GM20431 (cell line): ENCODE results near the gene GTF2B.
"Not testable (repeated sequence)": the region's sequence is repeated elsewhere in the genome, so short reads cannot be mapped to it uniquely, and the experiment has no call there.

Experiments
- in situ Hi-C: fragments of 300-500 bp; cut with MseI, MboI; formaldehyde crosslinking; loops from one replicate; pipeline ENCODE4 v1.15.0; 2020; ENCODE audit warnings: low sequenced_read_pairs; ENCODE audit not compliant: unreplicated experiment

GTF2B gene, protein sequence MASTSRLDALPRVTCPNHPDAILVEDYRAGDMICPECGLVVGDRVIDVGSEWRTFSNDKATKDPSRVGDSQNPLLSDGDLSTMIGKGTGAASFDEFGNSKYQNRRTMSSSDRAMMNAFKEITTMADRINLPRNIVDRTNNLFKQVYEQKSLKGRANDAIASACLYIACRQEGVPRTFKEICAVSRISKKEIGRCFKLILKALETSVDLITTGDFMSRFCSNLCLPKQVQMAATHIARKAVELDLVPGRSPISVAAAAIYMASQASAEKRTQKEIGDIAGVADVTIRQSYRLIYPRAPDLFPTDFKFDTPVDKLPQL

DNA sequence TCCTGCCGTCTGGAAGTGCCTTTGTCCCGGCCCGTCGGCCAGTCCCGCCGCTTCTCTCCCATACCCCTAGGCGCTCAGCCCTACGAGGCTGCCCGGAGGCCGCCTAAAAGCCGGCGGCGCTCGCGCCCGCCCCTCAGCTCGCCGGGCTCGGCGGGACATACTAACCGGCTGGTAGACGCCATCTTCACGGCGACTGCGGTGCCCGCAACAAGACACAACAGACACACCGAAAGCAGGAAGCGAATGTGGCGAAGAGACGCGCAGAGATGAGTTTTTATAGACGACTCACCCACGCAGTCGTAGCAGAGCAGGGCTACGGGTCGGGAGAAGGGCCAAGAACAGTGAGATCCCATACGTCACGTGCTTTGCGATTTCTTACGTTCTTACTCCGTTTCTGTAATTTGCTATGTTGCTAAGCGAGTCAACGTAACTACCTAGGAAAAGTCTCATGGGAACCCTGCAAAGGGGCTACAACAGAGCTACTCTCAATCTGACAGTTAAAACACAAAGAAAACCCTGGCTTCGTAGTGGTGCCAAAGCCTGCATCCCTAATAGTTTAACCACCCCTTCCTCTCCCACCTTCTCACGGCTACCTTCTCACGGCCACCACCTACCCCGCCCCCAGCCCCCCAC is at the start of gene GTF2B:
Gene GTF2B, minus strand, starts transcription at position 250 of the 633 bp plus-strand sequence. Its CDS starts 68 bp downstream, at position 182.
- in situ Hi-C loops = loop anchor here (25.0 kb wide), 1 partner anchor 229 kb away; no protein-coding TSS in a partner anchor

DNA sequence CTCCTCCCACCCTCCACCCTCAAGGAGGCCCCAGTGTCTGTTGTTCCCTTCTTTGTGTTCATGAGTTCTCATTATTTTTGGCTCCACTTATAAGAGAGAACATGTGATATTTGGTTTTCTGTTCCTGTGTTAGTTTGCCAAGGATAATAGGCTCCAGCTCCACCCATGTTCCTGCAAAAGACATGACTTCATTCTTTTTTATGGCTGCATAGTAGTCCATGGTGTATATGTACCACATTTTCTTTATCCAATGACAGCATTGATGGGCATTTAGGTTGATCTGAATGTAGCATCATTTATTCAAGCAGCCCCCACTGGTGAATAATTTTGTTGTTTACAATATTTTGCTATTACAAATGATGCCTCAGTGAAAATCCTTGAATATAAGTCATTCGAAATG is 47.2 kb upstream of the GTF2B start:
- in situ Hi-C loops = not testable (repeated sequence)

DNA sequence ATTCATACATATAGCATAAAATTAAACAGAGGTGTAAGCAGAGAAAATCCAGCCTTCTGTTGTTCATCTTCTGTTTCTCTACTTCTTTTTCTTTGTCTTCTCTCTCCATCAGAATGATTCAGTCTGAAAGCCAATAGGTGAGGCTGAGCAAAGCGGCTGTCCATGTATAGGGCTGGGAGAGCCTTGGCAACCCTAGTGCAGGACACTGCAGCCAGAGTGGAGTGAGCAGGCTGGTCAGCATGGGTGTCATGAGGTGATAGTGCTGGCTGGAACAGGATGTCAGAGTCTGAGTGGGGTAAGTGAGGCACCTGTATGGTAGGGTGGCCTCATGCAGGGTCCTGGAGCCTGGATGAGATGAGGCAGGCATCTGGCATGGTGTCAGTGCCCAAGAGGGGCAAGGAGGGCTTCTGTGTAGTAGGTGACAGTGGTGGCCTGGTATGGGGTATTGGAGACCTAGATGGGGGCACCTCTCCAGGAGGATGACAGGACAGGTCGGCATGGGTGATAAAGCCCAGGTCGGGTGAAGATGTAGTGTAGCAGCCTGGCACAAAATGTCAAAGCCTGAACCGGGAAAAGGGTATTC is 45.5 kb upstream of the GTF2B start:
- in situ Hi-C loops = no loop called here

DNA sequence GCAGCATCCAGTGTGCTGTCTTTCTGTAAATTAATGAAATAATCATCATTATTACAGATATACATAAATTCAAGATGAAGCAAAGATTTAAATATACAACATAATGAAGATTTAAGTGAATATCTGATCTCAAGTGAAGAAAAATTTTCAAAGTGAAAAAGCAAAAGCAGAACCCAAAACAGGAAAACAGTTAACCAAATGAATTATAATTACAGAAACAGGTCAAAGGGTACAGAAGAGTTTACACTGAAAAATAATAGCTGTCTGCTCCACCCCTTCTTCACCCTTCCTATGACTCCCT is 44.8 kb upstream of the GTF2B start:
- in situ Hi-C loops = no loop called here

DNA sequence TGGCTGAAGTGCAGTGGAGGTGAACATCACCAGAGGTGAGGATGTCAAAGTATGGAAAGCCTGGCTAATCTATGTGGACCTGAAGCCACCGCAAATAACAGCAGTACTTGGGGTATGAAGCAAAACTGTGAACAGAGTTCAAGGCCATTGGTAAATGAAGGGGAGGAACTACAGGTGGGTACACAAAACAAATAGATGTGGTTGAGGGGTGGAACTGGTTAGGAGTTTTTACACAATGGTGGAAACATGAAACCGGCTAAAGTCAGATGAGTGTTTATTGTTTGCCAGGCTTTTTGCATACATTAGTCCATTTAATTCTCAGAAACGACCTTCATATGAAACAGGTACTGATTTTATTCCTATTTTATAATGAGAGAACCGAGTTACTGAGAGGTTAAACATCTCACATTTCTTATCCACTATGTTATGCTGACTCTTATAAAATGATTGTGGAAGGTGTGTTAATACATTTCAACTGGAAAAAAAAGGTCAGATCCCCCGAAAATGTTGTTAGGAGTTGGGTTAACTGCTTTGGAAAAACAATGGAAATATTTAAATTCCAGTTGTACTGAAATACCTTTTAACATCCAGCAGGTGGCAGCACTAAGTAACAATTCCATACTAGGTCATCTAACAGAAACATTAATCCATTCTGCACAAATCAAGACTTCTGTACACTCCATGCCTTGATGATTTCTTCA is 44.3 kb upstream of the GTF2B start:
- in situ Hi-C loops = no loop called here

DNA sequence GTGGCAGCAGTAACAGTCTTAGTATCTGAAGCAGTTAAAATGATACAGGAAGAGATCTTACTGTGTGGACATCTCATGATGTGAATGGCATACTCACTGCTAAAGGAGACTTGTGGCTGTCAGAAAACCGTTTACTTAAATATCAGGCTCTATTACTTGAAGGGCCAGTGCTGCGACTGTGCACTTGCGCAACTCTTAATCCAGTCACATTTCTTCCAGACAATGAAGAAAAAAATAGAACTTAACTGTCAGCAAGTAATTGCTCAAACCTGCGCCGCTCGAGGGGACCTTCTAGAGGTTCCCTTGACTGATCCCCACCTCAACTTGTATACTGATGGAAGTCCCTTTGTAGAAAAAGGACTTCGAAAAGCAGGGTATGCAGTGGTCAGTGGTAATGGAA is 38.8 kb upstream of the GTF2B start:
- in situ Hi-C loops = not testable (repeated sequence)

DNA sequence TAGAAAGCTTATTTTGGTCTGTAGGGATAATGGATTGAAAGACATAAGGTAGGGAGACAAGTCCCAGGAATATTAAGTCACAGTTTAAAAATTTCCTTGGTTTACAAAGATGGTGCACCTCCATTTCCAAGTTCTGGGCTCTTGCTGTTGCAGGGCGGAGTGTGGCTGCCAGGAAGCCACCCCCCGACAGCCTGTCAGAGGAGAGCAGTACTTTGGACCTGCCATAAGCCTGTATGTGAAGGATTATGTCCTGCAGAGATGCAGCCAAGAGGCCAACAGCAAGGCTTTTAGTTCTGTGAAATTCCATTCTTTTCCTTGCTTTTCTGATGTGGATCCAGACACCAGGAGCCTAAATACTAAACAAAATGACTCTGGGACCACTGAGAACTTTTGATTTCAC is 31.9 kb upstream of the GTF2B start:
- in situ Hi-C loops = no loop called here

DNA sequence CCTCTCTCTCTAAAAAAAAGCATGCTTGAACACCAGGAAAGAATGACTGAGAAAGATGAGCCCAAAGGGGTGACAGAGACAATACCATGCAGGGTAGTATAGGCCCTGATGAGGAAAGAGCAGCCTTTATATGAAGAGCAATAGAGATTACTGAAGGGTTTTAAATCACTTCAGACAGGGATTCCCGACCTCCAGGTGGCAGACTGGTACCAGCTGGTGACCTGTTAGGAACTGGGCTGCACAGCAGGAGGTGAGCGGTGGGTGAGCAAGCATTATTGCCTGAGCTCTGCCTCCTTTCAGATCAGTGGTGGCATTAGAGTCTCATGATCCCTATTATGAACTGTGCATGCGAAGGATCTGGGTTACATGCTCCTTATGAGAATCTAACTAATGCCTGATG is 30.8 kb upstream of the GTF2B start:
- in situ Hi-C loops = no loop called here

DNA sequence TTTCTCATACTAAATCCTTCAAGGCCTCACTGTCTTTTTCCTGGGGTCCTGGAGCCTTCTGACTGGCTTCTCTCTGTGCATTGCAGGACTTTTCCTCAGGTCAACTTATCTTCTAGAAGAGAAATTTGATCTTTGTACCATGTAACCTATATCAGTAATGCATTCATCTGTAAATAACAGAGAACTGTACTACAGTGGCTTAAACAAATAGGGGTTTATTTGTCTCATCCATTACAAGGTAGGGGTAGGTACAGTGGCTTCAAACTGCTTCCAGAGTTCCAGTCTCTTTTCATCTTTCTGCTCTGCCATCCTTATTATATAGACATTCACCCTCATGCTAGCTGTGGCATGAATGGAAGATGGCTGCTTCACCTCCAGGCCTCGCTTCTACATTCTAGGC is 29.5 kb upstream of the GTF2B start:
- in situ Hi-C loops = no loop called here

DNA sequence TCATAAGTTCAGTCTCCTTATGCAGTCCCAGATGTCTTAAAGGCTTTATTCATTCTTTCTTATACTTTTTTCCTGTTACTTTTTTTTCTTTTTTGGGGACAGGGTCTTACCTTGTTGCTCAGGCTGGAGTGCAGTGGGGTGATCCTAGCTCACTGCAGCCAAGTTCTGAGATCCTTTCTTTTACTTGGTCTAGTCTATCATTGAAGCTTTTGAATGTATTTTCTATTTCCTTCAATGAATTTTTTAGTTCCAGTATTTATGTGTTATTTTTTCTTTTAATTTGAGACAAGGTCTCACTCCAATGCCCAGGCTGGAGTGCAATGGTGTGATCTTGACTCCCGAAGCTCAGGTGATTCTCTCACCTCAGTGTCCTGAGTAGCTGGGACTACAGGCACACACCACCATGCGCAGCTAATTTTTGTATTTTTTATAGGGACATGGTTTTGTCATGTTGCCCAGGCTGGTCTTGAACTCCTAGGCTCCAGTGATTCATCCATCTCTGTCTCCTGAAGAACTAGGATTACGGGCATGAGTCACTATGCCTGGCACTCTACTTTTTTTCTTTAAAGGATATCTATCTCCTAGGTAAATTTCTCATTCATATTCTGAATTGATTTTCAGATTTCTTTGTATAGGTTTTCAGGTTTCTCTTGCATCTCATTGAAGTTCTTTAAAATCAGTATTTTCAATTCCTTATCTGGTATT is 26.1 kb upstream of the GTF2B start:
- in situ Hi-C loops = no loop called here

DNA sequence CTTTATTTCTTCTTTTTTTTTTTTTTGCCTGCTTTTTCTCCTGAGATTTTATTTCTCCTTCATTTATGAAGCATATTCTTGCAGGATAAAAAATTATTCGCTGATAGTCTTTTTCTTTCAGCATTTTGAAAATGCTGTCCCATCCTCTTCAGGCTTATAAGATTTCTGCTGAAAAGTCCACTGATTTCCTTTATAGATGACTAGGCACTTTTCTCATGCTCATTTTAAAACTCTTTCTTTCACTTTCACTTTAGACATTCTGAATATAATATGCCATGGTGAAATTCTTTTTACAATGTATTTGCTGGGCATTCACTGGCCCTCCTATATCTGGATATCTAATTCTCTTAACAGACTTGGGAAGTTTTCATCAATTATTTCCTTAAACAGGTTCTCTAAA is 25.5 kb upstream of the GTF2B start:
- in situ Hi-C loops = no loop called here

DNA sequence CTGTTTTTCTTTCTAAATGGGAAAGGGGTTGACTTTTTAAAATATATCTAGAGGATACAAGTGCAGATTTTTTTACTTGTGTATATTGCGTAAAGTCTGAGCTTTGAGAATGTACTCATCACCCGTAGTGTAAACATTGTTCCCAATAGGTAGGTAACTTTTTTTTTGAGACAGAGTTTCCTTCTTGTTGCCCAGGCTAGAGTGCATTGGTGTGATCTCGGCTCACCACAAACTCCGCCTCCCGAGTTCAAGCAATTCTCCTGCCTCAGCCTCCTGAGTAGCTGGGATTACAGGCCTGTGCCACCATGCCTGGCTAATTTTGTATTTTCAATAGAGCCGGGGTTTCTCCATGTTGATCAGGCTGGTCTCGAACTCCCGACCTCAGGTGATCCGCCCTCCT is 20.4 kb upstream of the GTF2B start:
- in situ Hi-C loops = not testable (repeated sequence)

DNA sequence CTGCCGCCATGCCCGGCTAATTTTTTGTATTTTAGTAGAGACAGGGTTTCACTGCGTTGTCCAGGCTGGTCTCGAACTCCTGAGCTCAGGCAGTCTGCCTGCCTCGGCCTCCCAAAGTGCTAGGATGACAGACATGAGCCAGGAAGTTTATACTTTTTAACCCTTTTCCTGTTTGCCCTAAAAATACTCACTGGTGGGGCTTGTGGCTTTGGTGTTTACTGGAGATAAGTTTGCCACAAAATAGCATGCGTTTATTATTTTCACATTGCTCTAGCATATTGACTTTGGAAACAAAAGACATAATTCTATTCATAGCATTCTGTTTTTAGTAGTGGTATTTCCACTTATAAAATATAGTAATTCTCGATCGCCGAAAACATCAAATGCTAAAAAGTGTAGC is 19.8 kb upstream of the GTF2B start:
- in situ Hi-C loops = no loop called here

DNA sequence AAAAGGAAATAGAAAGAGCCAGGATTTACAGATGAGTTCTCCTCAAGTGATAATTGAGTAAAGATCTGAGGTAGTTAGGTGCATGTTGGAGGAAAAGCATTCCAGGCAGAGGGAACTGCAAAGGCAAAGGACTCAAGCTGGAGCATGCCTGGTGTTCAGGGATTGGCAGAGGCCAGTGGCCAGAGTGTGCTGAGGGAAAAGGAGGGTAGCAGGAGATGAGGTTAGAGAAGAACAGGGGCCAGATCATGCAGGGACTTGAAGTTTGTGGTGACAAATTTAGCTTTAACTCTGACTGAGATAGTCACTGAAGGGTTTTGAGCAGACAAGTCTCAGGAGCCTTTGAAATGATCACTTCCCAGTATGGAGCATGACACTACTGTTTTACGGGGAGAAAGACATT is 19.0 kb upstream of the GTF2B start:
- in situ Hi-C loops = no loop called here

DNA sequence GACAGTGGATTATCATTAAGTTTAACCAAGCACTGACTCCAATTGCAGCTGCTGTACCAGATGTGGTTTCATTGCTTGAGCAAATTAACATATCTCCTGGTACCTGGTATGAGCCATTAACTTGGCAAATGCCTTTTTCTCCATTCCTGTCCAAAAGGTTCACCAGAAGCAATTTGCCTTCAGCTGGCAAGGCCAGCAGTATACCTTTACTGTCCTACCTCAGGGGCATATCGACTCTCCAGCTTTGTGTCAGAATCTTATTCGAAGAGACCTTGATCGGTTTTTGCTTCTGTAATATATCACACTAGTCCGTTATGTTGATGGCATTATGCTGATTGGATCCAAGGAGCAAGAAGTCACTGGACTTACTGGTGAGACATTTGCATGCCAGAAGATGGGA is 9.5 kb upstream of the GTF2B start:
- in situ Hi-C loops = no loop called here

DNA sequence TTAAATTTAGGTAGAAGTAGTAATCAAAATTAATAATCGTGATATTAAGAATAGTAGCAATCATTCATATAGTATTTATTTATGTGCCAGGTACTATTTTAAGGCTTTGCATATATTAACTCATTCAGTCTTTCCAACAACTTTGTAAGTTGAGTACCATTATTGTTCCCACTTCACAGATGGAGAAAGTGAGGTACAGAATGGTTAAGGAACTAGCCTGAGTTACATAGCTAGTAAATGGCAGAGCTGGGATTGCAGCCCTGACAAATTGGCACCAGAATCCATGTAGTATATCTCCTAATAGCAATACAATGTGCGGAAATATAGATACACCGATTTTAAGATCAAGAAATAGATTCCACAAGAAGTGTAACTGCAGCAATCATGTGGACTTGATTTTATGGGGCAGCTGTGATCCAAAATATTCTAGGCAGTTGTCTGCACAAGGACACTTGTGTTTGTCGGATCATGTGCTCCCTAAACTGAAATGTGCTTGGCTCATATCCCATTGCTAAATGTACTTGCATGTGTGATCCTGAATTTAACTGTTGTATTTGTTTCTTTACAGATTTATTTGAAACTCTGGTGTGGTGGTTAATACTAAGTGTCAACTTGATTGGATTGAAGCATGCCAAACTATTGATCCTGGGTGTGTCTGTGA is 5.8 kb upstream of the GTF2B start:
- in situ Hi-C loops = loop anchor here (25.0 kb wide), 1 partner anchor 235 kb away; no protein-coding TSS in a partner anchor

DNA sequence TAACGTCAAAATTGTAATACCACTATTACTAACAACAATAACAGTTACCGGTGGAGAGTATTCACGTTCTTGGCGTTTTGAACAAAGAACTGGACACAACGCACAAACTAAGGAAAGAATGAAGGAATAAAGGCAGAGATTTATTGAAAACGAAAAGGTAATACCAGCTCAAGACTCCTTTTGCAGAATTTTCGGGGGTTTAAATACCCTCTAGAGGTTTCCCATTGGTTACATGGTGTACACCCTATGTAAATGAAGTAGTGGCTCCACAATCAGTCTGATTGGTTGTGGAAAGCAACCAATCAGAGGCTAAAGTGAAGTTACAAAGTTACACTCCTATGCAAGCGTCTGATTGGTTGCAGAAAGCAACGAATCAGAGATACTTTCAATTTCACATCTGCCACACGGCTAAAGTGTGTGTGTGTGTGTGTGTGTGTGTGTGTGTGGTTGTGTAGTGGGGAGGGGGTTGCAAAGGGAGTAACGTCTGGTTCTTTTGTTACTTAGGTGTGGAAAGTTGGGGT is 1.1 kb upstream of the GTF2B start:
- in situ Hi-C loops = loop anchor here (25.0 kb wide), 1 partner anchor 230 kb away; no protein-coding TSS in a partner anchor

DNA sequence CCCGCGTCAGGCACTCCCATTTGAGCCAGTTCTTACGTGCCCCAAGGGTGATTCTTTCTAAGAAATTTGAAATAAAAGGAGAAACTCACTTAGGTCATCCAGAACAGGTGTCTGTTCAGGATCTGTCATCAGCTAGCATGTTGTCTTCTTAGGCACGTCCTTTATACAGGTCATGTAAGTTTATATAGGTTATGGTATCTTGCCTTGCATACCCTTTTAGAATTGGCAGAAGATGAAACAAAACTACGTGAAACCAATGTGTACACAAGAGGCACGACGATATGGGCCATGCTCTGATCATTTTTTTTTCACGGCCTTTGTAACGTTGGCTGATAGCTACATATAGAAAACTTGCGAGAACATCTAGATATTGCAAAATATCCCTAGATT is 579 bp upstream of the GTF2B start:
- in situ Hi-C loops = loop anchor here (25.0 kb wide), 1 partner anchor 230 kb away; no protein-coding TSS in a partner anchor

DNA sequence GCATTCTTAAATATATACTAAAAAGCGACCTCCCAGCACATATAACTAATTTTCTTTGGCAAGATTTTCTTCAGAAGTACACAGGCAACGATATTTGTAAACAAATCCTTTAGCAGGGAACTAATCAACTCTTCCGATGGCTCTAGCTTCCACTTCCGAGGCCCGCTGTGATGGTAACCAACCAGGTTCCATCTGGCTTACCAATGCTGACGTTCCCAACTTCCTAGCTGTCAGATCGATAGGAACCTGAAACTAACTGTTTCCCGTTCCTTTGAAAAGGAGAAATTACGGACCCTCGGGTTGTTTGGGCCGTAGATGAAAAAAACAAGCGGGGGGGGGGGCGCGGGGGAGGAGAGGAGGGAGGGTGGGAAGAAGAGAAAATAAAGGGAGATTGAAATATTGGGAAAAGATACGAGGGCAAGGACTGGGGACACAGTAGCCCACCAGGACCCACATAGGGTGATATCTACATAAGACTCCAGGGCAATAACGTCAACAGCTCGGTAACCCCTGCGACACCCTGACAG is 513 bp downstream of the GTF2B start:
- in situ Hi-C loops = loop anchor here (25.0 kb wide), 1 partner anchor 229 kb away; no protein-coding TSS in a partner anchor
